K562 (cell line): ENCODE measurements around the gene ZCCHC8. TPM values are rescaled to one million over a fixed set of nuclear protein-coding genes. Genes with fewer than 3 reads are reported as not detected.

Experiments used
- ADNP ChIP-seq: fragments of 200-800 bp; sonication (Bioruptor generic); IDR thresholded peaks from 2 replicates; pipeline ENCODE4 v1.6.1; 2016; ENCODE audit warnings: missing genetic modification characterization, missing compliant biosample characterization
- ATF2 ChIP-seq: sonication (generic); formaldehyde crosslinking; IDR thresholded peaks from 2 replicates; pipeline ENCODE4 v1.8.1; 2022; ENCODE audit warnings: missing genetic modification reagents
- BDP1 ChIP-seq: IDR thresholded peaks from 3 replicates; pipeline ENCODE4 v1.6.1; 2011; ENCODE audit not compliant: insufficient read length, insufficient read depth
- C11orf30 ChIP-seq: fragments of 450-650 bp; IDR thresholded peaks from 2 replicates; pipeline ENCODE4 v1.6.1; 2016; ENCODE audit warnings: low read depth, mild to moderate bottlenecking
- CBX1 ChIP-seq: sonication (generic); IDR thresholded peaks from 2 replicates; pipeline ENCODE4 v1.6.1; 2016; ENCODE audit warnings: antibody characterized with exemption, low read depth, mild to moderate bottlenecking
- CREM ChIP-seq: IDR thresholded peaks from 2 replicates; pipeline ENCODE4 v1.6.1; 2014; ENCODE audit warnings: antibody characterized with exemption, low read depth
- DMBX1 ChIP-seq: fragments of 250-450 bp; sonication (Bioruptor Pico); IDR thresholded peaks from 2 replicates; pipeline ENCODE4 v1.8.0; 2022; ENCODE audit warnings: inconsistent platforms, mild to moderate bottlenecking, moderate library complexity, borderline replicate concordance
- GABPA ChIP-seq: fragments of 200-800 bp; sonication (Bioruptor generic); conservative IDR thresholded peaks from 2 replicates; pipeline ENCODE4 v1.6.1; 2016; ENCODE audit warnings: low read depth, missing genetic modification characterization, missing compliant biosample characterization
- GATAD2B ChIP-seq: fragments of 450-650 bp; IDR thresholded peaks from 2 replicates; pipeline ENCODE4 v1.6.1; 2017; ENCODE audit warnings: mild to moderate bottlenecking, borderline replicate concordance
- GTF2A2 ChIP-seq: IDR thresholded peaks from 2 replicates; pipeline ENCODE4 v1.6.1; 2016; ENCODE audit warnings: mild to moderate bottlenecking, missing genetic modification characterization, missing compliant biosample characterization
- LEF1 ChIP-seq: fragments of 450-650 bp; IDR thresholded peaks from 2 replicates; pipeline ENCODE4 v1.6.1; 2016; ENCODE audit warnings: mild to moderate bottlenecking
- MAFF ChIP-seq: IDR thresholded peaks from 2 replicates; pipeline ENCODE4 v1.6.1; 2012; ENCODE audit warnings: low read length, improper control_type of control experiment
- NR0B1 ChIP-seq: fragments of 450-650 bp; IDR thresholded peaks from one replicate; pipeline ENCODE4 v1.6.1; 2018; ENCODE audit warnings: mild to moderate bottlenecking, moderate library complexity; ENCODE audit not compliant: partially characterized antibody
- PCBP1 ChIP-seq: fragments of 200-400 bp; formaldehyde crosslinking; IDR thresholded peaks from 2 replicates; pipeline ENCODE4 v1.6.1; 2018; ENCODE audit warnings: mild to moderate bottlenecking, low read depth, low read length; ENCODE audit not compliant: poor library complexity, severe bottlenecking
- RB1 ChIP-seq: fragments of 450-650 bp; IDR thresholded peaks from 2 replicates; pipeline ENCODE4 v1.6.1; 2017; ENCODE audit warnings: low read depth, mild to moderate bottlenecking
- RFX7 ChIP-seq: fragments of 250-450 bp; sonication (Bioruptor Pico); IDR thresholded peaks from 2 replicates; pipeline ENCODE4 v1.5.1; 2021; ENCODE audit warnings: mild to moderate bottlenecking
- SMARCA5 ChIP-seq: fragments of 450-650 bp; IDR thresholded peaks from 2 replicates; pipeline ENCODE4 v1.6.1; 2016
- SOX6 ChIP-seq: fragments of 450-650 bp; IDR thresholded peaks from 2 replicates; pipeline ENCODE4 v1.6.1; 2014; ENCODE audit warnings: mild to moderate bottlenecking
- SP2 ChIP-seq: IDR thresholded peaks from 2 replicates; pipeline ENCODE4 v1.6.1; 2011; ENCODE audit warnings: mild to moderate bottlenecking, low read depth, low read length, moderate library complexity; ENCODE audit not compliant: poor library complexity, severe bottlenecking; ENCODE audit errors: extremely low read depth
- ZFP1 ChIP-seq: fragments of 450-650 bp; formaldehyde crosslinking; IDR thresholded peaks from 2 replicates; pipeline ENCODE4 v1.4.0; 2020; ENCODE audit warnings: mild to moderate bottlenecking, mixed read lengths
- ZFP36 ChIP-seq: fragments of 150-350 bp; IDR thresholded peaks from 2 replicates; pipeline ENCODE4 v1.6.1; 2018; ENCODE audit warnings: low read length, low read depth; ENCODE audit not compliant: partially characterized antibody
- ZNF347 ChIP-seq: fragments of 450-650 bp; formaldehyde crosslinking; IDR thresholded peaks from 2 replicates; pipeline ENCODE4 v1.4.0; 2020; ENCODE audit warnings: low read depth, mild to moderate bottlenecking, moderate library complexity
- polyA plus RNA-seq, 8 experiments: library from polyadenylated mRNA; depleted of rRNA in 4 of 8; stranded (reverse) in 5 of 8; unstranded in 3 of 8; fragments of >200 nt; fragmentation: Nextera tagmentation in 2 of 8; fragmentation: Illumina TruSeq in 1 of 8; extraction: Ambion mirVana in 2 of 8; extraction: Trizol in 1 of 8; gene quantifications; 2 replicates each; pipeline versions ENCODE4 v1.2.1 to v1.2.3, GENCODE V29; 2011 to 2014; ENCODE audit warnings: inconsistent platforms in 1 of 8, missing spikeins in 1 of 8
- total RNA-seq, 7 experiments: library from RNA; depleted of rRNA in 6 of 7; stranded (reverse); fragments of >200 nt in 6 of 7; fragmentation: Illumina TruSeq in 2 of 7; extraction: Trizol in 2 of 7; gene quantifications; 2 replicates each; pipeline versions ENCODE4 v1.2.1 to v1.2.3, GENCODE V29; 2011 to 2021; ENCODE audit warnings: low replicate concordance in 1 of 7
- TF ChIP-seq, protein P1 (sequence below): fragments of 250-450 bp; sonication (Bioruptor Pico); IDR thresholded peaks from 2 replicates; pipeline ENCODE4 v1.8.0; 2021; ENCODE audit warnings: moderate library complexity, mild to moderate bottlenecking, inconsistent platforms
- TF ChIP-seq, protein P2 (sequence below): fragments of 250-450 bp; sonication (Bioruptor Pico); IDR thresholded peaks from 2 replicates; pipeline ENCODE4 v1.9.0; 2021; ENCODE audit warnings: mild to moderate bottlenecking
- TF ChIP-seq, protein P3 (sequence below): sonication (generic); formaldehyde crosslinking; IDR thresholded peaks from 2 replicates; pipeline ENCODE4 v1.8.1; 2023; ENCODE audit warnings: mild to moderate bottlenecking, missing genetic modification reagents

The ZCCHC8 gene
- total and polyA plus RNA-seq, 9 of the 15 experiments (the other 6 are each of a cell fraction or from before 2014, with no cell fraction given), result 14.8 to 50.9 (median 34.1) TPM

DNA sequence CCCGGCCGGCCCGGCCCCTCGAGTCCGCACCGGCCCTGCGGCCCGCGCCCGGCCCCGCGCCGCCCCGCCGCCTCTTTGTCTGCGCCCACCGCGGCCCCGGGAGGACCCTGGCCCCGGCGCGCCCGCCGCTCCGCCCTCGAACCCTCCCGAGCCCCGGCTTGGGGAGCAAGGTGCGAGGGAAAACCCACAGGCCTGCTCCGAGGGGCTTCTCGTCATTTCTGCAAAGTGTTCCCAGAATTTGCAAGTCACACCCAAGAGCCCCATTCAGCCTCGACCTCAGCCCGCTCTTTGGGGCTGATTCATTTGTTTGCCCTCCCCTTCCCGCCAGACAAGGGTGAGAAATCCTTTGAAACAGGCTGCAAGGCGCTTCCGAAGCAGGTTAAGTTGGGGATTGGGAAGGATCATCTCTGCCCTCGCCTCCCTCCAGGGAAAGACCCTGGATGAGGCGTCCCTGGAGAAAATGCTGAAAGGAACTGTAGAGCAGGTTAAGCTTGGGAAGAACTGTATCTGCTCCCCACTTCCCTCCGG lies 77.9 kb downstream of the ZCCHC8 start (continued):
- no peak for TF ChIP-seq NR0B1
- TF ChIP-seq GATAD2B, result no peak; the same call in 1 of the 2 replicates
- no peak for TF ChIP-seq DMBX1
- no peak for TF ChIP-seq RFX7 (CRISPR knock-in tag)
- TF ChIP-seq ADNP (tag), result no peak
- TF ChIP-seq ZNF347 (CRISPR knock-in tag), result no peak
- TF ChIP-seq ZFP36, result no peak
- TF ChIP-seq RB1, result 0 out of 2 replicates have a peak, but pooled peaks have one; percentile 13
- TF ChIP-seq, protein P1, sequence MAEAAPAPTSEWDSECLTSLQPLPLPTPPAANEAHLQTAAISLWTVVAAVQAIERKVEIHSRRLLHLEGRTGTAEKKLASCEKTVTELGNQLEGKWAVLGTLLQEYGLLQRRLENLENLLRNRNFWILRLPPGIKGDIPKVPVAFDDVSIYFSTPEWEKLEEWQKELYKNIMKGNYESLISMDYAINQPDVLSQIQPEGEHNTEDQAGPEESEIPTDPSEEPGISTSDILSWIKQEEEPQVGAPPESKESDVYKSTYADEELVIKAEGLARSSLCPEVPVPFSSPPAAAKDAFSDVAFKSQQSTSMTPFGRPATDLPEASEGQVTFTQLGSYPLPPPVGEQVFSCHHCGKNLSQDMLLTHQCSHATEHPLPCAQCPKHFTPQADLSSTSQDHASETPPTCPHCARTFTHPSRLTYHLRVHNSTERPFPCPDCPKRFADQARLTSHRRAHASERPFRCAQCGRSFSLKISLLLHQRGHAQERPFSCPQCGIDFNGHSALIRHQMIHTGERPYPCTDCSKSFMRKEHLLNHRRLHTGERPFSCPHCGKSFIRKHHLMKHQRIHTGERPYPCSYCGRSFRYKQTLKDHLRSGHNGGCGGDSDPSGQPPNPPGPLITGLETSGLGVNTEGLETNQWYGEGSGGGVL (CRISPR knock-in tag), result no peak
- no peak for TF ChIP-seq BDP1
- peak; percentile 78 for TF ChIP-seq C11orf30
- no peak for TF ChIP-seq PCBP1
- TF ChIP-seq GABPA (tag), result no peak
- TF ChIP-seq SOX6, result no peak
- no peak for TF ChIP-seq SP2
- no peak for TF ChIP-seq ZFP1 (CRISPR knock-in tag)
- no peak for TF ChIP-seq SMARCA5
- TF ChIP-seq, protein P2, sequence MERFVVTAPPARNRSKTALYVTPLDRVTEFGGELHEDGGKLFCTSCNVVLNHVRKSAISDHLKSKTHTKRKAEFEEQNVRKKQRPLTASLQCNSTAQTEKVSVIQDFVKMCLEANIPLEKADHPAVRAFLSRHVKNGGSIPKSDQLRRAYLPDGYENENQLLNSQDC (CRISPR knock-in tag), result no peak
- no peak for TF ChIP-seq MAFF
- TF ChIP-seq ATF2, result no peak
- TF ChIP-seq CBX1, result peak; percentile 13
- no peak for TF ChIP-seq GTF2A2
- TF ChIP-seq, protein P3, sequence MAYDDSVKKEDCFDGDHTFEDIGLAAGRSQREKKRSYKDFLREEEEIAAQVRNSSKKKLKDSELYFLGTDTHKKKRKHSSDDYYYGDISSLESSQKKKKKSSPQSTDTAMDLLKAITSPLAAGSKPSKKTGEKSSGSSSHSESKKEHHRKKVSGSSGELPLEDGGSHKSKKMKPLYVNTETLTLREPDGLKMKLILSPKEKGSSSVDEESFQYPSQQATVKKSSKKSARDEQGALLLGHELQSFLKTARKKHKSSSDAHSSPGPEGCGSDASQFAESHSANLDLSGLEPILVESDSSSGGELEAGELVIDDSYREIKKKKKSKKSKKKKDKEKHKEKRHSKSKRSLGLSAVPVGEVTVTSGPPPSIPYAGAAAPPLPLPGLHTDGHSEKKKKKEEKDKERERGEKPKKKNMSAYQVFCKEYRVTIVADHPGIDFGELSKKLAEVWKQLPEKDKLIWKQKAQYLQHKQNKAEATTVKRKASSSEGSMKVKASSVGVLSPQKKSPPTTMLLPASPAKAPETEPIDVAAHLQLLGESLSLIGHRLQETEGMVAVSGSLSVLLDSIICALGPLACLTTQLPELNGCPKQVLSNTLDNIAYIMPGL (CRISPR knock-in tag), result no peak
- no peak for TF ChIP-seq CREM
- 0 out of 2 replicates have a peak, but pooled peaks have one; percentile 20 for TF ChIP-seq LEF1
